HG03095 (cell line): Measurements from ENCODE around the gene NKX6-1.

Experiments
- ATAC-seq: cut with Tn5 transposase; IDR thresholded peaks from one replicate; pipeline ENCODE4 v1.9.1; 2021; ENCODE audit warnings: moderate library complexity; ENCODE audit not compliant: unreplicated experiment

Gene NKX6-1

GRCh38 chr4:84498203-84498934 lies 723 bp downstream of the NKX6-1 start:
- ATAC-seq, result no peak

- no peak for ATAC-seq
Measured at GRCh38 chr4:84497504-84498202, 1.4 kb downstream of the NKX6-1 start.

DNA sequence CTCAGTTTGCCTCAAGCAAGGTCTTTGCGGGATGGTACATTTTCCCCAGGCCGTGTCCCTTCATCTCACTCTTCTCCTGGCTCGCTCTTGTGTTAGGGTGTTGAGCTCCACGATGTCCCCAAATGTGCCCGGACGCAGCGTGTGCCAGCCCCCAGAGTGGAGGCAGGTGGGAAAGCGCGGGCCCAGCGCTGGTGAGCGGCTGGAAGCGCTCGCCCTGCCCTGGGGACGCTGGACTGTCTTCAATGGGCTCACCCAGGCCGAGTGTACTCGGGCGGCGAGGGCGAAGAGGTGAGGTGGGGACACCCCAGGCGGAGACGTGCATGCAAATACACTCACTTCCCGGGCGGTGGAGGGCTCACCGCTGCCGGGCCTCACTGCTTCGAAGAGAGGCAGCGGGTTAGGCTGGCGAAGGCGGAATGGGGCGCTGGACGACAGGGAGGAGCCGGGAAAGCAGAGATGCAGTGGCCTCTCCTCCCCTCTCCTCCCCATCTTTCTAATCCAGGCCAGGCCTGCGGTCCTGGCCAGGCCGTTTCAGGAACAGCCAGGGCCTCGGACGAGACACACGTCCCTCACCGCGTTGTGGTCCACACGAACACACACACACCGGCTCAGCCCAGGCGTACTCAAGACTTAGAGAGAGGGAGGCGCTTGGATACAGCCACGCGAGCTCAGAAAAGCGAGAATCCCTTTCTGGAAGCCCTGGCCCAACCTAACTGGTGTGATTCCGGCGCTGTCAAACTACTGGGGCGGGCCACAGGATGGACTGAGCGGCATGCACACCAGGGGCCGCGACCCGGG lies 2.2 kb downstream of the NKX6-1 start:
- no peak for ATAC-seq

DNA sequence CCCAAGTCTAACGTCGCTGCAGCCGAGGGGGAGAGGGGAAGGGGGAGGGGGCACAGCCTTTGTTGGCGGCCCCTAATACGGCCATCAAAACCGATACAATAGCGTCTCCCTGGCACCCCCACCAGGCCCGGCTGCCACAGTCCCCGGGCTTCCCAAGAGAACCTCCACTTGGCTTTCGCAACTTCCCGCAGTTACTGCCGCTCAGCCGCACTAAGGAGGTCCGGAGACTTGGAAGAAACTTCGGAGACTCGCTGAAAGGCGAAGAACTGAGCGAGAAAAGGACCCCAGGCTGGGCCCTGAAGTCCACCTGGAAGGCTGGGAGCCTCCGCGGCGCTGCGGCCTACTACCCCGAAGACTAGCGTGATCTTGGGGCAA lies 2.8 kb downstream of the NKX6-1 start:
- no peak for ATAC-seq

- no peak for ATAC-seq
Measured at GRCh38 chr4:84495794-84496261, 3.3 kb downstream of the NKX6-1 start.

DNA sequence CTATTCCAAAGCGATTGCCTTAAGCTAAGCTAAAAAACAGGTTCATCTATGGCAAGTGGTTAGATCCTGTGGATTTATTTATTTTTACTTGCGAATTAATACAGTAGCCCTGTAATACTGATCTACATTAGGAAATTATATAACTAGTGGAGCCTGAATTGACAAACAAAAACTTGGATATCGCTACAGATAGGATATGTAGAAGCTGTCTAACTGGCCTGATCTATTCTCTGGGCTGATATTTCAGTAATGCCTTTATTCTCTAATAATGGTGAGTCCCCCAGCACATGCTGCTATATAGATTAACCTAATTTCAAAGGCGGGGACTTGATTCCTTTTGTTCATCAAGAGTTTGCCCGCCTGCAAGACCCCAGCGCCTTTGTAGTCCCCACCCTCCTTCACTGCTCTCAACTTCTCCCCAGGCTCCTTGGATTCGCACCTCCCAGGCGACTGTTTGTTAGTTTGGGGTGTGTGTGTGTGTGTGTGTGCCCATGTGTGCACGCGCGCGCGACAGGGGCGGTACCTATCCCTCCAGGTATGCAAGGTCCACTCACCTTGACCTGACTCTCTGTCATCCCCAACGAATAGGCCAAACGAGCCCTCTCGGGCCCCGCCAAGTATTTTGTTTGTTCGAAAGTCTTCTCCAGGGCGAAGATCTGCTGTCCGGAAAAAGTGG lies 3.8 kb downstream of the NKX6-1 start:
- ATAC-seq, result no peak

DNA sequence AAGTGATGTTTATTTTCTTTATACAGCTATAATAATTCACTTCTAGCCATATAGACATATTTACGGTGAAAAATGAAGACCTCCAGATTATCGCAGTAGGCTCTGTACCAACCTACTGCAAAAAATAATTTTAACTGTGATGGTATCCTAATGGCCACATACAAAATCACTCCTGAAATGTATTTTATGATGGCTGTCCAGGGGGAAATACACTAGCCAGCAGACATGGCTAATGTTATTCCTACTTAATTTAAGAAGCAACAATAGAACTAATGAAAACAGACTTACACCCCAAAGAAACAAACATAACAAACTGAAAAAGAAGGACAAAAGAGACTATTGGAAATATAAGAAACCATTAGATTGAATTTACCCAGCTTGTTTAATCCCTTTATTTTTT lies 4.6 kb downstream of the NKX6-1 start:
- ATAC-seq, result no peak

DNA sequence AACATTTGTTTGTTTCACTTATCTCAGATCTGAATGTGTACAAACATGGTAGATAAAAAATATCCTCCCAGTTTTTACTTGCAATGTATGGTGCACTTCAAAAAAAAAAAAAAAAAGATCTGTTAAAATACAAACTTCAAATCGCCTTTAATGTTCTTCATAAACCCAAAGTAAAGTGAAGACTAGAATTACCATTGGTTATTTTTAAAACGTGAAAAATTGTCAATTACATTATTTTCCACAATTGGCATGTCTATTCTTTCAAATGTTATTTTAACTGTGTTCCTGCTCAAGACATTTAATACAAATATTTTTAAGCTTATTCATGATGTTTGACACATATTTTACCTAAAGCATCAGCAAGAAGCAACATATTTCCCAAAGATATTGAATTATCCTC lies 5.0 kb downstream of the NKX6-1 start:
- no peak for ATAC-seq

GRCh38 chr4:84493092-84493850 lies 5.8 kb downstream of the NKX6-1 start:
- ATAC-seq, result no peak

DNA sequence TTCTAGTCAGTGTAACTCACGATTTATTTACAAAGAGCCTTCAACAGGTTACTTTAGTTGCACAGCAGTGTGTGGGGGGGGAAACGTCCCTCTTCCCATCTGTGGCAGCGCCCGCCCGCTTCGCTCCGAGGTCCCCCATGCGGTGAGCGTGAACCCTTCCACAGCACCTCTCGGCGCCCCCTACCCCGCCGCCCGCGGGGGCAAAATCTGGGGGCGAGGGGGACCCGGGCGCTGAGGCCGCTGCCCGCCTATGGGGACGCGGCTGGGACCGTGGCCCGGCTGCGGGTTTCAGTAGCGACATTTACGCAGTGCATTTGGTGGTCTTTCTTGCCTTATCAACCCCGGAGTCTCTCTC lies 6.4 kb downstream of the NKX6-1 start:
- no peak for ATAC-seq

- no peak for ATAC-seq
Measured at GRCh38 chr4:84492290-84492689, 6.8 kb downstream of the NKX6-1 start.

DNA sequence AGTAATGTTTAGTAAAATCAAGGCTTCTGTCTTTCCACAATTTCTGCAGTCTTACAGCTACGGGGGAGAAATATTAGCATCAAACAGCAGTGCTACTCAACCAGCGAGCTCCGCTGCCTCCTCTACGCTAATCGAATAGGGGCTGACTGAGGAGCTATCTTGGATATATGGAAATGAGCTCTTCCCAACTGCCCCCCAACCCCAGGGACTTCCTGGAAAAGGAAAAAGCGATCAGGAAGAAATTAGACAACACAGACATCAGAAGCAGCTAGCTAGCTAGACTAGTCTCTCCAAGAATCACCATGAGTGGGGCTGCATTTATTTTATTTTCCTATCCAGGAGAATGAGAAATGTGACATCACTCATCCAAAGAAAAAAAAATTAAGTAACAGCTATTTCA lies 7.6 kb downstream of the NKX6-1 start:
- ATAC-seq, result no peak

DNA sequence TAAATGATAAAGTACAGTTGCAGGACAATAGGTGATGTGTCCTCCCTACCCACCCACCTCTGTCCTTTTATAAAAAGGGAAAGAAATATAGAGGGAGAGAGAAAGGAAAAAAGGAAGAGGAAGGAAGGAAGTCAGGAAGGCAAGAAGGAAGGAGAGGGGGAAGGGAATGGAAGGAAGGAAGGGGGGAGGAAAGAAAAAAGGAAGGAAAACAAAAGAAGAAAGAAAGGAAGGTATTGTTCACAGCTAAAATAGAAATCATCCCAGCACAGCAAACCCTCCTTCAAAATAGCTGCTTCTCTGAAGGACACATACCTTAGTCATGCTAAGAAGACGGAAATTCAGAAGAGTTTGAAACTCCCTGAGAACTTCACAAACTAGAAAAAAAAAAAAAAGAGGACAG lies 8.4 kb downstream of the NKX6-1 start:
- no peak for ATAC-seq

DNA sequence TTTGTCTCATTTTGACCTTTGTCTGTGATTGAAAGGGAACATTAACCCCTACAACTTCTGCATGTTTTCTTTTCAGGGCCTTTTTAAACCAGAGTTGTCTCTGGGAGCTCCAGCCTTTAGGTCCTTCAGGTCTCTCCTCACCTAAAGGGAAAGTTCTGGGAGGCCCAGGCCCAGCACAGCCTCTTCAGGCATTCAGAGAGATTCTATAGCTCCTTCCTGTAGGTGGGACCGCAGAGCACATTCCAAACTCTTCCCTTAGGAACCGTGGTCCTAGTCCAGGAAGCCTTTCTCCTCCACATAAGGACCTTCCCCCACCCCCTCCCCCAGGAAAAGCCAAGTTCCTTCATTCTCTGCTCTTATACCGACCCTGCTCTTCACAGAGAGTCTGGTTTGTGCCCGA lies 14.9 kb downstream of the NKX6-1 start:
- no peak for ATAC-seq

DNA sequence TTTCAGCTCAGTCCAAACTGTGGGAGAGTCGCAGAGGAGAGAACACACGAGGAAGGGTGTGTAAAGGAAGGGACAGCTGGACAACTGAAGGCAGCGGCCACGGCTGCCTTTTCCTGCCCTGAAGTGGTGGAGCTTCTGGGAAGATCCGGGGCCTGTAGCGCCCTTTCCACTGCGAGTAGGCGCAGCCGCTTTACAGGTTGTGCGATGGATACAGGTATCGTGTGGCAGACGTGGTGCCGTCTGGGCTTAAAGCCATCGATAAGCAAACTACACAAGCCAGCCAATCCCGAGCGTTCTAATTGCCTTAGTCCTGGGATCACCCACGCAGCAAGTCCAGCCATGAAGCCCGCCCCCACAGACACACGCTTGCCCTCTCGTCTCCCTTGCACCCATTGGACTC lies 15.4 kb downstream of the NKX6-1 start:
- ATAC-seq, result no peak

- ATAC-seq, result no peak
Measured at GRCh38 chr4:84482564-84483563, 16.2 kb downstream of the NKX6-1 start.

- ATAC-seq, result no peak
Measured at GRCh38 chr4:84481860-84482245, 17.2 kb downstream of the NKX6-1 start.

- no peak for ATAC-seq
Measured at GRCh38 chr4:84481077-84481859, 17.8 kb downstream of the NKX6-1 start.

GRCh38 chr4:84480082-84480481 lies 19.0 kb downstream of the NKX6-1 start:
- ATAC-seq, result no peak
